ENCODE results near the gene ISLR.

The ISLR gene, protein sequence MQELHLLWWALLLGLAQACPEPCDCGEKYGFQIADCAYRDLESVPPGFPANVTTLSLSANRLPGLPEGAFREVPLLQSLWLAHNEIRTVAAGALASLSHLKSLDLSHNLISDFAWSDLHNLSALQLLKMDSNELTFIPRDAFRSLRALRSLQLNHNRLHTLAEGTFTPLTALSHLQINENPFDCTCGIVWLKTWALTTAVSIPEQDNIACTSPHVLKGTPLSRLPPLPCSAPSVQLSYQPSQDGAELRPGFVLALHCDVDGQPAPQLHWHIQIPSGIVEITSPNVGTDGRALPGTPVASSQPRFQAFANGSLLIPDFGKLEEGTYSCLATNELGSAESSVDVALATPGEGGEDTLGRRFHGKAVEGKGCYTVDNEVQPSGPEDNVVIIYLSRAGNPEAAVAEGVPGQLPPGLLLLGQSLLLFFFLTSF

DNA sequence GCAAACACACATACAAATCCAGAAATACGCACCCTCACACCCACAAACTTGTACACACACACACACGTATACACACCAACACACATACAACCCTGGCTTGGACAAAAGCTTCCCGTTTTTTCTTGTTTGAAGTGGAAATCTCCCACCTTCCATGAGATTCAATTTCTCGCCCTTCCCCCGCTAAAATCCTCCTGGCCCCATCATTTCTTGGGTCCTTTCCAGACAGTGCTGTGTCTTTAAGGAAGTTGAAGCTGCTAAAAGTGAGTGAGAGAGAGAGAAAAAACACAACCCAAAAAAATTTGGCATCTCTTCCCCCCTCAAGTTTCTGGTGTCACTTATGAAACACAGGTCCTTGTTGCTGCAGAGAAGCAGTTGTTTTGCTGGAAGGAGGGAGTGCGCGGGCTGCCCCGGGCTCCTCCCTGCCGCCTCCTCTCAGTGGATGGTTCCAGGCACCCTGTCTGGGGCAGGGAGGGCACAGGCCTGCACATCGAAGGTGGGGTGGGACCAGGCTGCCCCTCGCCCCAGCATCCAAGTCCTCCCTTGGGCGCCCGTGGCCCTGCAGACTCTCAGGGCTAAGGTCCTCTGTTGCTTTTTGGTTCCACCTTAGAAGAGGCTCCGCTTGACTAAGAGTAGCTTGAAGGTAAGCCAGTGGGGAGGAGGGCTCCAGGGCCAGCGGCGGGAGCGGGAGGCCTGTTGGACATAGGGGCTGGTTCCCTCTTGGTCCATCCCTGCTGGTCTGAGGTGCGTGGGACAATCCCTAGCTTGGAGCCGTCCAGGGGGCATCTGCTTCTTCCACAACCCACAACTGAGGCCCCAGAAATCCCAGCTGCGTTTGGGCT is at the start of gene ISLR:
Gene ISLR, plus strand, starts transcription at position 331 of the 839 bp plus-strand sequence. CDS start 1,149 bp downstream, outside the sequence.
- DNase-seq (ENCODE audit: low read depth) = no peak

DNA sequence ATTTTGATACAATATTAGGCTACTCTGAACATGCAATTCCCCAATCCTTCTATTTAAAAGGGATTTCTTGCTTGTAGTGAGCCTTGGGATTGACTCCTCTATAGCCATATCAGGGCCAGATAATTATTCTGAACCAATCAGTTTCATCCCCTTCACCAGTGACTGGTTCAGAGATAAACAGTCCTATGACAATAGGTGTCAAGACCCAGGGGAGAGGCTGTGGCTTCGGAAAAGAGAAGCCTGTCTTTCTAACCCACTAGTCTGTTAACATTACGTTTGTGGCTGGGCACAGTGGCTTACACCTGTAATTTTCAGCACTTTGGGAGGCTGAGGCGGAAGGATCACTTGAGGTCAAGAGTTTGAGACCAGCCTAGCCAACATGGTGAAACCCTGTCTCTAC is 49.3 kb upstream of the ISLR start:
- DNase-seq (ENCODE audit: low read depth) = no peak

DNA sequence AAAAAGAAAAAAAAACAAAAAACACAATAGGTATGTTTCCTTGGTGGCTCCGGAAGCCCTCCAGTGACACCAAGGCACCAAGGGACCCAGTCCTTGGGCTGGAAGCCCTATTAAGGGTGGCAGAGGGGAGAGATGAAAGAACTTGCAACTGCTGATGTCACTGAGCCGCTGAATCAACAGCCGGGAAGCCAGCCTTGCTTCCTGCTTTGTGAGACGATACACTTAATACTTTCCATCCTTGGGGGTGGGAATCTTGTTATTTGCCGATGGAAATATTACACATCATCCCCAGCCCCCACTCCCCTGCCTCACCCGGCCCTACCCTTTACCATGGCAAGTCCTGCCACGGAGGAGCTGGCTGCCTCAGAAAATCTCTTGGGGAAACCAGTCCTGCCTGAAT is 48.8 kb upstream of the ISLR start:
- DNase-seq (ENCODE audit: low read depth) = no peak

DNA sequence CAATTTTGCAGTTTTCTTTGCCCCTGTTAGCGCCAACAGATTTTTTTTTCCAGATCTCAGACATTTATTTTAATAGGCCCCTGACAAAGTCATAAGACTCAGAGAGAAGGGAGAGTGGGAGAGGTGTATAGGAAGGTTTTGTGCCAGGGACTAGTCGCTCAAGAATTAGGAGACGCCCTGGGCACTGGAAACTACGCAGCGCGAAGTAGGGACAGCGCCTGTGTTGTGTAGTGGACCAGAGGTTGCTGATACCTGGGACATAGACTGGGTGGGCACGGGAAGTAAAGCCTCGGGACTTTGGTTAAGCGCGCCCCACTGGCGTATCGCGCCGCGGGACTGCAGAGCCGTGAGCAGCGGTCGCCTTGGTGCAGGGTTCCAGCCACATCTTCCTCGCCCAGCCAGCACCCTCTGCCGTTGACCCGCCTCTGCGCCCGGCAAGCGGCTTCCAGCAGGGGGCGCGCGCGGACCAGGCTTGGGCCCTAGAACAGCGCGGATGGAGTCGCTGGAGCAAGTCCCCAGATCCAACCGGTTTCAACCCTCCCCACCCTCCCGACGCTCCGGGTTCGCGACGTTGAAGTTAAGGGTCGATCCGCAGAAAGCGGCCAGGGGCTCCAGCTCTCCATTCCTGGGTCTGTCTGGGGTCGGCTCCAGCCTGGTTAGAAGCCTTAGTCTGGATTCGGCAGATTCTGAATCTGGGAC is 46.1 kb upstream of the ISLR start:
- DNase-seq (ENCODE audit: low read depth) = peak; percentile 84

DNA sequence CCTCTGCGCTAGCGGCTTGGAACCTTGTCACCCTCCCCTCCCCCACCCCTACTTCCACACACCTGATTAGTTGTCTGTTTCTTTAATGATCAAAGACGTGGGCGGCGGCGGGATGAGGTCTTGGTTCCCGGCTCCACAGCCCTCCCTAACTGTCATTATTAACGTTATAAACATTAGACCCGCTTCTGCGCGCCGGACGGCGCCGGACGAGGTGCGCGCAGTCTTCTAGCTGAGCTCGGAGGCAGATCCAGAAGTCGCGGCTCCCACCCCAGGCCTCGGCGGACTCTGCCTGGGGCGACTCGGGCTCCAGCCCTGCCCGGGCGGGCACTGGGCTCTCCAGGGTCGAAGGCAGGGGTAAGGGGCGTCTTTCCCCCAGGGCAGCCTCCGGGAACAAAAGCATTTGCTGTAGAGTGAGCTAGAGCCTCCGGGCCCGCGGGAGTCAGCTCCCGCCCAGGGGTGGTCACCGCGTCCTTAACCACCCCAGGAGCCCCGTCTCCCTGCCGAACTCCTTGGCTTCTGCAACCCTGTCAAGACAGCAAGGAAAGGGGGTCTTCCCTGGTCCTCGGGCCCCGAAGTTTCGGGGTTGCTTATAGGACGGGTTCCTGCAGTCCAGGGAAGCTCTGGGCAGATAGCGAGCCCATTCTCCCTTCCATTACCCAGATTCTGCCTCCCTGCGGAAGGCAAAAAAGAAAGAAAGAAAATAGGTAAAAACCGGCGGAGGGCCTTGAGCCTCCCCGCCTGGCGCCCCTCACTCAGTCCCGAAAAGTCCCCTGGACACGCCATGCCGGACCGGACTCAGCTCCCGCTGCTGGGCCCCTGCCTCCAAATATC is 45.3 kb upstream of the ISLR start:
- no peak for DNase-seq (ENCODE audit: low read depth)

DNA sequence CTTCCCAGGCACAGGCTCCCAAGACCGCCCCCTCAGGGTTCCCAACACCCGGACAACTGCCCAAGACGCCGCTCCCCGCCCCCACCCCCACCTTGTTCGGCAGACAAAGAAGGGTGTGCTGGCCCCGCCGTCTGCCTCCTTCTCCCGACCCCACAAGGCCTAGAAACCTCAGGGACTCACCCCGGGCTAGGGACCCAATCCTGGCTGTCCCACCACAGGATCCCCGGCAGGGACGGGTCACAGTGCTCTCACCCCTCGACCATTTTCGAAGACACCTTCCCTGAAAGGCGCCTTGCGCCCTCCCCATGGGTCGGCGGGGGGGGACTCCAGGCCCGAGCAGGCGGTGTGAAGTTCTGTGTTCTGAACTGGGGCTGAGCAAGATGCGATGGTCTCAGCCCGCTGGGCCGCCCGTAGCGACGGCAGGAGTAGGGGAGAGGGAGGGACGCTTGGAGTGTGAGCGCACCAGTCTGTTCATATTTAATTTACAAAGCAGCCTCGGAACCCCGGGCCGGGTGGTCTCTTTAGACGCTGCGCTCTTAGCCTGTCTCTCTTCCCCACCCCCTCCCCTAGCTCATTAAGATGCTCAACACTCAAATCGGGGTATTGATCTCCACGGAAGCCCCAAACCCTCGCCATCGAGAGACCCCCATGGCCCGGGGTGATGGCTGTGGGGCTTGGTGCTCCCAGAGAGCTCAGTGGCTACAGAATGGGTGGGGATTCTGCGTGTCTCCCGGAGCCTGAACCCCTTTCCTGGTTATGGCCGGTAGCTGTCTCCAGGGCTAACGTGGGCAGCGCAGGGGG is 44.5 kb upstream of the ISLR start:
- no peak for DNase-seq (ENCODE audit: low read depth)

DNA sequence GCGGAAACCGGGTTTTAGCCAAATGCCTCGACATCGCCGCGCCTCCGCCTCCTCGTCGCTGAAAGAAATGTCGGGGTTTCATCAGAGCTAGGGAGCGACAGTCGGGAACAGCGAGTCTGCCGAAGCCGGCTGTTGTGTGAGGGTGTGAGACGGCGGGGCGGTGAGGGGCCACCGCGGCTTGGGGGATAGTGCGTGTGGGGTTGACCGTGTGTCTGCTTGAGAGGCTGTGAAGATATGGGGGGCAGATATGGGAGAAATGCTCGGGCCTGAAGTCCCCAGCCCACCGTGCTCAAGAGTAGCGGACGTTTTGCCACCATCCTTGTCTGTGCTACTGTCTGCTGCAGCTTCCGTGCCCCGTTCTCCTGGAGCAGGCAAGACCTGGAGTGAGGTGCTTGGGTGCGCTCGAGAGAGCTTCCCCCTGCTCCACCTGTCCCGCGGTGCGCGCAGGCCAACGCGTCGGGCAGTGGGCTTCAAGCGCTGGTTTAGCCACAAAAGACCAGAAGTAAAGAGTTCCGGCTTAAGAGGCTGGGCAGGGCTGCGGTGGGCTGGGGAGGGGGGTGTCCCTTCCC is 43.8 kb upstream of the ISLR start:
- no peak for DNase-seq (ENCODE audit: low read depth)

DNA sequence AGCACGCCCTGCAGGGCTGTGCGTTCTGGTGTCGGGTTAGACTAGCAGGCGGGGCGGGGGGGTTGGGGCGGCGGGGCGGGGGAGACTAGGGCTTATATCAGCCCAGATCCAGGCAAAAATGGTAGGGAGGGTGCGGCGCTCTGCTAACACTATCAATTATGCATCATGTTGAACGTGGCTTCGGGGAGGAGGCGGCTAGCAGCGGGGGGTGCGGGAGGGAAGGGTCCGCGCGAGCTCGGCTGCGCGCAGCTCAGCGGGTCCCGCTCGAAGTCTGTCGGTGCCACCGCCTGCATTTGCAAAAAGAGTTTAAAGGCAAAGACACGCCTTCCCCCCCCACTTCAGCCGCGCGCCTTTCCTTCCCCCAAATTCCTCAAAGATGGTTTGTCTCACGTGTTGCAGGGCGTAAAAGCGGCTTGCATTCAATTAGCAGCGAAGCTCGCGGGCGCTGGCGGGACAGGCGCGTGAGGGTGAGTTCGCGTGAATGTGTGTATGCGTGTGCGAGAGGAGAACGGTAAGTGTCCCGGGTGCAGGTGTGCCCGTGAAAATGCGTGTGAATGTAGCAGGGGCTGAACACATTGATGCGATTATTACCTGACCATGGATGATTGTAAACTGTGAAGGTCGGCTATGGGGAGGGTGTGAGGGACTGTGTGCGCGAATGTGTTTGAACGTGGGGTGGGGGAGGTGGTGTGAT is 43.2 kb upstream of the ISLR start, which contains the start of gene ISLR2:
Gene ISLR2, plus strand, starts transcription at position 432 of the 694 bp plus-strand sequence. CDS start 2,169 bp downstream, outside the sequence.
- no peak for DNase-seq (ENCODE audit: low read depth)

DNA sequence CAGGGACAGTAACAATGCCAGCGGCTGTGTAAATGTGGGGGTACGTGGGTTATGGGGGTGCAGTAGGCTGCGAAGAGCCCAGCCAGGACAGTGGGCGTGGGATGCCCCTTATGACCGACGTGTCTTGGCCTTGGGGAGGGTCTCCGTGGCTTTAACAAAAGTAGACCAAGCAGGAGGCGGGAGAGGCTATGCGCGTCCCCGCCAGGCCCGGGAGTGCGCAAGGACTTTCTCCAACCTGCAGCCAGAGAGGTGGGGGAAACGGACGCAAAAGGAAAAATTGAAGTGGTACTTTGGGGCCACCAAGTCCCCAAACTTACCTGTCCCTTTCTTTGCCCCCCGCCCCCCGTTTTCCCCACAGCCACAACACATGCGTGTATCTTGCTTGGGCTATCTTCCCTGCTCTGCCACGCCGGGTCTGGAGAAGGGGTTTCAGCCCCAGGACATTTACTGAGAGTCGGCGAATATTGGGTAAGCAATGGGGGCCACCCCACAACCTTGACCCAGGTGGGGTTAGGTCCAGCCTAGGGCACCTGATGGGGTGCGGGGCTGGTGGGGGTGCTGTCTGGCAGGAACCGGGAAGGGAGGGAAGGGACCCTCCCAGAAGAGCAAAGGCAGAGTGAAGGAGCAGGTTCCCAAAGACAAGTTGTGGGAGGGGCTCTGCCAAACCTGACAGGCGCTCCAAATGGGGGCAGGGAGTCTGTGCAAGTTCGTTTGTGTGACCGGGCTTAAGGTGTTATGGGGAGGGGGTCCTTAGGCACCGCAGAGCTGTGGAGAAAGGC is 42.5 kb upstream of the ISLR start:
- no peak for DNase-seq (ENCODE audit: low read depth)

DNA sequence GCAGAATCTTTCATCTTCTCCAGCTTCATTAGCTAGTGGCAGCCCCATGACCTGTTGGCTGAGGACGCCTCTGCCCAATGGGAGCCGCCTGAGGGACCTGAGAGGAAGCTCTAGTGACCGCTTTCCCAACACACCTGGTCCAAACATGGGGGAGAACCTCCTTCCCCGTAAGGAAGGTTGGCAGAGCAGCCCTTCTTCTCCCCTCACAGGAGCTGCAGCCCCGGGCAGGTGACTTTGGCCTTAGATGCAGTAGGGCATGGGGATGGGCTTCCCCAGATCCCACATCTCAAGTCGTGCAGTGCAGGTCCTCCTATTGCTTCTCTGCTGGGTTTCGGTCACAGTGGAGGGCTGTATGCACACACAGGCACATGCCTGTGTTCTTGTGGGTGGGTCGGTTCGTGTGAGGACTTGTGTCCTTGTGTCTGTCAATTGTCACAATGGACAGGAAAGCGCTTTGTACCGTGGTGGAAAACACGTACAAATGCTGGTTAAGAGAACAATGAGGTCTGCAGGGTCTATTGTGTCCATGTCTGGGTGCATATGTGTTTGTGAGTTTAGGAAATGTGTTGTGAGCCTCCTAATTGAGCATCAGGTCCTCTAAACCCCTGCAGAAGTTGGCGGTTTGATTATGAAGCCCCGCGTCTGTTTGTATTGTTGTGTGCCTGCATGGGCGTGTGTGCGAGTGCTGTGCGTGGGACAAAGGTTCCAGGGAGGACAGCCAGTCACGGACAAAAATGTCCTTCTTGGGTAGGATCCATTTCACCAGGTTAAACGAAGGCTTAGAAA is 41.7 kb upstream of the ISLR start:
- DNase-seq (ENCODE audit: low read depth) = no peak

DNA sequence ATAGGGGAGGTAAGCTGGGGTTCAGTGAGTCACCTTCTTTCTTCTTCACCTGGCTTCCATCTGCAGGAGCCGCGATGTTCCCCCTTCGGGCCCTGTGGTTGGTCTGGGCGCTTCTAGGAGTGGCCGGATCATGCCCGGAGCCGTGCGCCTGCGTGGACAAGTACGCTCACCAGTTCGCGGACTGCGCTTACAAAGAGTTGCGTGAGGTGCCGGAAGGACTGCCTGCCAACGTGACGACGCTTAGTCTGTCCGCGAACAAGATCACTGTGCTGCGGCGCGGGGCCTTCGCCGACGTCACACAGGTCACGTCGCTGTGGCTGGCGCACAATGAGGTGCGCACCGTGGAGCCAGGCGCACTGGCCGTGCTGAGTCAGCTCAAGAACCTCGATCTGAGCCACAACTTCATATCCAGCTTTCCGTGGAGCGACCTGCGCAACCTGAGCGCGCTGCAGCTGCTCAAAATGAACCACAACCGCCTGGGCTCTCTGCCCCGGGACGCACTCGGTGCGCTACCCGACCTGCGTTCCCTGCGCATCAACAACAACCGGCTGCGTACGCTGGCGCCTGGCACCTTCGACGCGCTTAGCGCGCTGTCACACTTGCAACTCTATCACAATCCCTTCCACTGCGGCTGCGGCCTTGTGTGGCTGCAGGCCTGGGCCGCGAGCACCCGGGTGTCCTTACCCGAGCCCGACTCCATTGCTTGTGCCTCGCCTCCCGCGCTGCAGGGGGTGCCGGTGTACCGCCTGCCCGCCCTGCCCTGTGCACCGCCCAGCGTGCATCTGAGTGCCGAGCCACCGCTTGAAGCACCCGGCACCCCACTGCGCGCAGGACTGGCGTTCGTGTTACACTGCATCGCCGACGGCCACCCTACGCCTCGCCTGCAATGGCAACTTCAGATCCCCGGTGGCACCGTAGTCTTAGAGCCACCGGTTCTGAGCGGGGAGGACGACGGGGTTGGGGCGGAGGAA is 40.5 kb upstream of the ISLR start:
- no peak for DNase-seq (ENCODE audit: low read depth)

DNA sequence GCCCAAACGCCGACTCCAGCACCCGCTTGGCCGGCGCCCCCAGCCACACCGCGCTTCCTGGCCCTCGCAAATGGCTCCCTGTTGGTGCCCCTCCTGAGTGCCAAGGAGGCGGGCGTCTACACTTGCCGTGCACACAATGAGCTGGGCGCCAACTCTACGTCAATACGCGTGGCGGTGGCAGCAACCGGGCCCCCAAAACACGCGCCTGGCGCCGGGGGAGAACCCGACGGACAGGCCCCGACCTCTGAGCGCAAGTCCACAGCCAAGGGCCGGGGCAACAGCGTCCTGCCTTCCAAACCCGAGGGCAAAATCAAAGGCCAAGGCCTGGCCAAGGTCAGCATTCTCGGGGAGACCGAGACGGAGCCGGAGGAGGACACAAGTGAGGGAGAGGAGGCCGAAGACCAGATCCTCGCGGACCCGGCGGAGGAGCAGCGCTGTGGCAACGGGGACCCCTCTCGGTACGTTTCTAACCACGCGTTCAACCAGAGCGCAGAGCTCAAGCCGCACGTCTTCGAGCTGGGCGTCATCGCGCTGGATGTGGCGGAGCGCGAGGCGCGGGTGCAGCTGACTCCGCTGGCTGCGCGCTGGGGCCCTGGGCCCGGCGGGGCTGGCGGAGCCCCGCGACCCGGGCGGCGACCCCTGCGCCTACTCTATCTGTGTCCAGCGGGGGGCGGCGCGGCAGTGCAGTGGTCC is 39.7 kb upstream of the ISLR start:
- DNase-seq (ENCODE audit: low read depth) = no peak

DNA sequence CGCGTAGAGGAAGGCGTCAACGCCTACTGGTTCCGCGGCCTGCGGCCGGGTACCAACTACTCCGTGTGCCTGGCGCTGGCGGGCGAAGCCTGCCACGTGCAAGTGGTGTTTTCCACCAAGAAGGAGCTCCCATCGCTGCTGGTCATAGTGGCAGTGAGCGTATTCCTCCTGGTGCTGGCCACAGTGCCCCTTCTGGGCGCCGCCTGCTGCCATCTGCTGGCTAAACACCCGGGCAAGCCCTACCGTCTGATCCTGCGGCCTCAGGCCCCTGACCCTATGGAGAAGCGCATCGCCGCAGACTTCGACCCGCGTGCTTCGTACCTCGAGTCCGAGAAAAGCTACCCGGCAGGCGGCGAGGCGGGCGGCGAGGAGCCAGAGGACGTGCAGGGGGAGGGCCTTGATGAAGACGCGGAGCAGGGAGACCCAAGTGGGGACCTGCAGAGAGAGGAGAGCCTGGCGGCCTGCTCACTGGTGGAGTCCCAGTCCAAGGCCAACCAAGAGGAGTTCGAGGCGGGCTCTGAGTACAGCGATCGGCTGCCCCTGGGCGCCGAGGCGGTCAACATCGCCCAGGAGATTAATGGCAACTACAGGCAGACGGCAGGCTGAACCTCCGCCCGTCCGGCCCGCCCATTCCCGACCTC is 39.0 kb upstream of the ISLR start:
- no peak for DNase-seq (ENCODE audit: low read depth)

DNA sequence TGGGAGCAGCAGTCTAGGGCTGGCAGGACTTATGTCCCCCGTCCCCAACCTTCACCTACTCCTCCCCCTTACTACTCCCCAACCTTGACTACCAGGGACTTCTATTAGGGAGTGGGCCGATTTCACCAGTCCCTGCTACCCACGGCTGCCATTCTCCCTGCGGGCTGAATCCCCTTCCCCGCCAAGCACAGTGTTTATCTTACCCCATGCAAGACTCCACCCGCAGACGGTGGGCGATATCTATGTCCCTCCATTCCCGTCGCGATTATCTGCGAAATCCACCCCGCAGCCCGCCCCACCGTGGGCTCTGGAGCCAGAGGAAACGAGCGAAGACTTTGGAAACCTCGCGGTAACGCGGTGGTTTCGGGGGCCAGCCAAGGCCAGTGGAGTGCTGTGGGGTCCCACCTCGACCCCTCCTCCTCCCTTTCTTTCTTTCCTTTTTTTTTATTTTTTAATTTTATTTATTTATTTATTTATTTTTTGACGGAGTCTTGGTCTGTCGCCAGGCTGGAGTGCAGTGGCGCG is 38.4 kb upstream of the ISLR start:
- no peak for DNase-seq (ENCODE audit: low read depth)

DNA sequence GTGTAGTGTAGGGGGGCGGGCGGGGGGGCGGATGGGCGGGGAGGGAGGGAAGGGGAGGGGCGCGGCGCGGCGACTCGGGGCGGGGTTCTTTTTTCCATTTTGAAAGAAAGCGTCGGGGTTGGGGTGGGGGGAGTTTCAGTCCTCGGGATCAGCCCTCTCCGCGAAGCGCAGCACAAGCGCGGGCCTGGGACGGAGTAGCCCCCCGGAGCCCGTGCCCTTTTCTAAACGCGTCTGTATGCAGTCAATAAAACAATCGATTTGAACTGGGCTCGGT is 37.0 kb upstream of the ISLR start:
- no peak for DNase-seq (ENCODE audit: low read depth)
